Right lobe of liver (tissue), 4 donors: Measurements from ENCODE around the gene ANKRD44.

Experiments used
- POLR2A ChIP-seq: fragments of 450-650 bp; IDR thresholded peaks from one replicate; pipeline ENCODE4 v1.6.1; 2017; ENCODE audit warnings: antibody characterized with exemption, mild to moderate bottlenecking
- TF ChIP-seq, protein P1 (sequence below), 4 donors: fragments of 200-600 bp in 3 of 4; fragments of 450-650 bp in 1 of 4; IDR thresholded peaks; one replicate each; pipeline versions ENCODE4 v1.5.1 to v1.8.0; 2016 to 2022; ENCODE audit warnings: antibody characterized with exemption in 4 of 4, mild to moderate bottlenecking in 2 of 4
- donor health status: DM: no; HTN: no; CAD: no.
- donor health status: DM: no; HTN: no; CAD: no.
- donor health status: DM: no; HTN: yes; CAD: no.

DNA sequence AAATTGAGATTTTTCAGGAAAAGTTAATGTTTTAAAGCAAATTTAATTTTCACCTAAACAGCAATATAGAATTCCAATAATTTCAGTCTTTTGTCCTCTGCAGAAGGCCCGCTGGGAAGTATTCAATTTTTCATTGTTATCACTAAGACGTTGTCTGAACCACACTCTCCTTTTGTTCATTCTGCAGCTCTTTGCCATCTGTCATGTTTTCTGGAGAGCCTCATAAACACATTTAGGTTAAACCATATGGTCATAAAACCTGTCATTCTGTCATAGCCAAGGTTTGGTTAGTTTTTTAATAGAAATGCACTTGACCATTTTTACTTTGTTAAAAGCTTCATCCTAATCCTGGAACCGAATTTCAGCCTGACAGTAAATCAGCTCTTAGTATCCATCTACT, 330.1 kb downstream of the ANKRD44 start:
- TF ChIP-seq, protein P1, sequence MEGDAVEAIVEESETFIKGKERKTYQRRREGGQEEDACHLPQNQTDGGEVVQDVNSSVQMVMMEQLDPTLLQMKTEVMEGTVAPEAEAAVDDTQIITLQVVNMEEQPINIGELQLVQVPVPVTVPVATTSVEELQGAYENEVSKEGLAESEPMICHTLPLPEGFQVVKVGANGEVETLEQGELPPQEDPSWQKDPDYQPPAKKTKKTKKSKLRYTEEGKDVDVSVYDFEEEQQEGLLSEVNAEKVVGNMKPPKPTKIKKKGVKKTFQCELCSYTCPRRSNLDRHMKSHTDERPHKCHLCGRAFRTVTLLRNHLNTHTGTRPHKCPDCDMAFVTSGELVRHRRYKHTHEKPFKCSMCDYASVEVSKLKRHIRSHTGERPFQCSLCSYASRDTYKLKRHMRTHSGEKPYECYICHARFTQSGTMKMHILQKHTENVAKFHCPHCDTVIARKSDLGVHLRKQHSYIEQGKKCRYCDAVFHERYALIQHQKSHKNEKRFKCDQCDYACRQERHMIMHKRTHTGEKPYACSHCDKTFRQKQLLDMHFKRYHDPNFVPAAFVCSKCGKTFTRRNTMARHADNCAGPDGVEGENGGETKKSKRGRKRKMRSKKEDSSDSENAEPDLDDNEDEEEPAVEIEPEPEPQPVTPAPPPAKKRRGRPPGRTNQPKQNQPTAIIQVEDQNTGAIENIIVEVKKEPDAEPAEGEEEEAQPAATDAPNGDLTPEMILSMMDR (IDR thresholded peaks at IDR 0.05): no peak
- no peak for TF ChIP-seq POLR2A
